Mesenchymal stem cell (in vitro differentiated cells and primary cell): ENCODE measurements around the gene GAGE10.

Experiments
- DNase-seq: peaks from one replicate; pipeline ENCODE4 v3.0.0-alpha.2; 2013
- H2AFZ ChIP-seq: one replicate; pipeline ENCODE4 v1.6.1; 2013; ENCODE audit warnings: low read depth, mild to moderate bottlenecking, control low read depth, inconsistent platforms, low read length, moderate library complexity
- H2AK5ac ChIP-seq: 2 replicates; pipeline ENCODE4 v1.6.1; 2013; ENCODE audit warnings: low read length, moderate library complexity, mild to moderate bottlenecking, inconsistent platforms; ENCODE audit not compliant: severe bottlenecking
- H2BK120ac ChIP-seq: one replicate; pipeline ENCODE4 v1.6.1; 2013; ENCODE audit warnings: low read depth, mild to moderate bottlenecking, inconsistent platforms, low read length, moderate library complexity
- H2BK12ac ChIP-seq, 2 experiments: one replicate each; pipeline ENCODE4 v1.6.1; 2013; ENCODE audit warnings: inconsistent platforms in 2 of 2, low read length in 2 of 2, mild to moderate bottlenecking in 2 of 2, moderate library complexity in 2 of 2, control low read depth in 1 of 2
- H2BK15ac ChIP-seq: one replicate; pipeline ENCODE4 v1.6.1; 2013; ENCODE audit warnings: mild to moderate bottlenecking, low read depth, inconsistent platforms; ENCODE audit not compliant: poor library complexity, severe bottlenecking
- H2BK5ac ChIP-seq: 2 replicates; pipeline ENCODE4 v1.6.1; 2013; ENCODE audit warnings: low read depth, mild to moderate bottlenecking, low read length, control low read depth, inconsistent platforms; ENCODE audit not compliant: poor library complexity, severe bottlenecking
- H3K14ac ChIP-seq, 2 experiments: one replicate each; pipeline ENCODE4 v1.6.1; 2013; ENCODE audit warnings: inconsistent platforms in 2 of 2, low read length in 2 of 2, control low read depth in 1 of 2, mild to moderate bottlenecking in 1 of 2, moderate library complexity in 1 of 2
- H3K18ac ChIP-seq, 2 experiments: one replicate each; pipeline ENCODE4 v1.6.1; 2013; ENCODE audit warnings: inconsistent platforms in 2 of 2, low read length in 2 of 2, control low read depth in 1 of 2, low read depth in 1 of 2, mild to moderate bottlenecking in 1 of 2
- H3K23ac ChIP-seq, 2 experiments: one replicate each; pipeline ENCODE4 v1.6.1; 2013; ENCODE audit warnings: inconsistent platforms in 2 of 2, low read length in 2 of 2, mild to moderate bottlenecking in 2 of 2, moderate library complexity in 2 of 2, control low read depth in 1 of 2
- H3K27ac ChIP-seq: 2 replicates; pipeline ENCODE4 v1.5.1; 2013; ENCODE audit warnings: mild to moderate bottlenecking, moderate library complexity, low read length, control low read depth, inconsistent platforms; ENCODE audit not compliant: poor library complexity, severe bottlenecking
- H3K27me3 ChIP-seq, 2 experiments: 2 replicates each; pipeline versions ENCODE4 v1.6.1 to v1.7.0; 2013; ENCODE audit warnings: low read length in 2 of 2, mild to moderate bottlenecking in 2 of 2, moderate library complexity in 2 of 2, control low read depth in 1 of 2, inconsistent platforms in 1 of 2; ENCODE audit not compliant: control insufficient read depth in 1 of 2, insufficient read depth in 1 of 2
- H3K36me3 ChIP-seq, 2 experiments: 2 replicates each; pipeline versions ENCODE4 v1.6.1 to v1.7.0; 2013; ENCODE audit warnings: low read length in 2 of 2, control low read depth in 1 of 2, inconsistent platforms in 1 of 2, low read depth in 1 of 2, mild to moderate bottlenecking in 1 of 2; ENCODE audit not compliant: insufficient read depth in 2 of 2, control insufficient read depth in 1 of 2
- H3K4ac ChIP-seq, 2 experiments: one replicate each; pipeline ENCODE4 v1.6.1; 2013; ENCODE audit warnings: inconsistent platforms in 2 of 2, low read length in 2 of 2, mild to moderate bottlenecking in 2 of 2, moderate library complexity in 2 of 2, control low read depth in 1 of 2, low read depth in 1 of 2
- H3K4me1 ChIP-seq: 2 replicates; pipeline ENCODE4 v1.6.1; 2013; ENCODE audit warnings: low read depth, low read length, control low read depth; ENCODE audit not compliant: control insufficient read depth, insufficient read depth
- H3K4me2 ChIP-seq: 2 replicates; pipeline ENCODE4 v1.6.1; 2013; ENCODE audit warnings: low read length, mild to moderate bottlenecking, inconsistent platforms; ENCODE audit not compliant: poor library complexity, severe bottlenecking
- H3K4me3 ChIP-seq, 2 experiments: 2 replicates each; pipeline versions ENCODE4 v1.5.1 to v1.7.0; 2013; ENCODE audit warnings: low read length in 2 of 2, mild to moderate bottlenecking in 2 of 2, control low read depth in 1 of 2, low read depth in 1 of 2; ENCODE audit not compliant: insufficient read depth in 1 of 2
- H3K79me1 ChIP-seq: replicated peaks from 2 replicates; pipeline ENCODE4 v1.6.1; 2013; ENCODE audit warnings: mild to moderate bottlenecking, control low read depth, low read length, inconsistent platforms; ENCODE audit not compliant: poor library complexity, severe bottlenecking
- H3K9ac ChIP-seq: 2 replicates; pipeline ENCODE4 v1.7.0; 2013; ENCODE audit warnings: mild to moderate bottlenecking, low read length, moderate library complexity
- H3K9me3 ChIP-seq: 2 replicates; pipeline ENCODE4 v1.7.0; 2013; ENCODE audit warnings: mild to moderate bottlenecking, low read length; ENCODE audit not compliant: control insufficient read depth
- H4K8ac ChIP-seq: one replicate; pipeline ENCODE4 v1.6.1; 2013; ENCODE audit warnings: inconsistent platforms, mild to moderate bottlenecking, low read length, moderate library complexity
- H4K91ac ChIP-seq: one replicate; pipeline ENCODE4 v1.6.1; 2013; ENCODE audit warnings: mild to moderate bottlenecking, low read length, inconsistent platforms
- WGBS: methylation state at CpG from one replicate; pipeline ENCODE4 v1.1.7; 2013; ENCODE audit warnings: mixed read lengths; 5-methylcytosine and 5-hydroxymethylcytosine counted together

Gene GAGE10

DNA sequence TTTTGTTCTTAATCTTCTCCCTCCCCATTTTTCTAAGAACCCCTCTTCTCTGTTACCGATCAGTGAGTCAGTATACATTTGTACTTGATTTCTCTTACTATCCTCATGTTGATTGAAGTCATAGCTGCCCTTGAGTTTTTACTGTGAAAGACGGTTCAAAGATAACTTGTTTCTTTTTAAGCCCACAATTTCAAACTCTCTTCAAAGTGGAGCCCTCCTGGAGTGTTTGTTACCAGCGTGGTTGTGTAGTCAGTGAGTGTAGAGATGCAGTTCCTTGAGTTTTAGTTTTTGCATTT, 26.0 kb upstream of the GAGE10 start:
- Histone ChIP-seq H2BK120ac (no peak overlapping the region), H2BK5ac (no peak overlapping the region), H2BK12ac (no peak overlapping the region), H3K4me2 (no peak overlapping the region), H3K9ac (no peak overlapping the region), H3K4ac (no peak overlapping the region), H3K14ac (no peak overlapping the region), H3K36me3 (peaks cover 0 to 7% of the 10 kb centered on the region in 2 experiments), H3K79me1 (peaks cover 15% of the 10 kb centered on the region), H3K9me3 (no peaks in the 10 kb centered on the region), H4K91ac (no peak overlapping the region), H3K27me3 (peaks cover 0 to 2% of the 10 kb centered on the region in 2 experiments), H3K23ac (no peak overlapping the region), H3K4me3 (no peak overlapping the region), H3K27ac (no peak overlapping the region), H3K4me1 (peaks cover 7% of the 10 kb centered on the region), H2BK15ac (no peak overlapping the region), H2AK5ac (no peak overlapping the region), H2AFZ (no peak overlapping the region), H4K8ac (no peak overlapping the region), H3K18ac (no peak overlapping the region)
- 100% methylated on average over 1 of the region's 3 CpGs for WGBS
- DNase-seq, result no peak

DNA sequence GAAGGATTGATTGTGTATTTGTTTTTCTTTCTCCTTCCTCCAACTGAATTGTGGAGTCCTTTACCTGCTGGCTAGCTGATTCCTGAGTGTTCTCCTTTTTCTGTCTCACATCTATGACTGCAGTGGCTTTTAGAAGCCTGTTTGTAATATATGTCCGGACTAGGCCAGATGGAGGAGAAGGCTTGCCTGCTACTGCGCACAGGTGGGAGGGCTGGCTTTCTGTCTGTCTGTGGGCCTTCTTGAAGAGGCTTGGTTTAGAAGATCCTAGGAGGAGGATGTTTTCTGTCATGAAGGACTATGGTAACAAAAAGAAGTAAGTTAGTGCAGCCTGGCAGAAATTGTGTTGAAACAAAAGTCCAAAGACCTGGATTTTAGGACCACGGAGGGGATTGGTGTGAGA, 25.4 kb upstream of the GAGE10 start:
- H3K14ac ChIP-seq, result no peak overlapping the region
- H4K8ac ChIP-seq, result no peak overlapping the region
- no peak overlapping the region for H2AFZ ChIP-seq
- H3K9ac ChIP-seq, result no peak overlapping the region
- H2BK5ac ChIP-seq, result no peak overlapping the region
- H3K27ac ChIP-seq, result no peak overlapping the region
- no peak overlapping the region for H2BK15ac ChIP-seq
- H3K27me3 ChIP-seq, result peaks cover 0 to 7% of the 10 kb centered on the region in 2 experiments
- no peak overlapping the region for H3K4me2 ChIP-seq
- H3K4me1 ChIP-seq, result peaks cover 6% of the 10 kb centered on the region
- H3K36me3 ChIP-seq, result peaks cover 0 to 6% of the 10 kb centered on the region in 2 experiments
- WGBS, result 97% methylated on average over 3 of the region's 3 CpGs
- no peak overlapping the region for H4K91ac ChIP-seq
- H2AK5ac ChIP-seq, result no peak overlapping the region
- H3K79me1 ChIP-seq, result peaks cover 15% of the 10 kb centered on the region
- no peak overlapping the region for H3K4ac ChIP-seq
- no peaks in the 10 kb centered on the region for H3K9me3 ChIP-seq
- no peak overlapping the region for H2BK12ac ChIP-seq
- H2BK120ac ChIP-seq, result no peak overlapping the region
- no peak overlapping the region for H3K18ac ChIP-seq
- no peak overlapping the region for H3K23ac ChIP-seq
- no peak overlapping the region for H3K4me3 ChIP-seq
- no peak for DNase-seq

DNA sequence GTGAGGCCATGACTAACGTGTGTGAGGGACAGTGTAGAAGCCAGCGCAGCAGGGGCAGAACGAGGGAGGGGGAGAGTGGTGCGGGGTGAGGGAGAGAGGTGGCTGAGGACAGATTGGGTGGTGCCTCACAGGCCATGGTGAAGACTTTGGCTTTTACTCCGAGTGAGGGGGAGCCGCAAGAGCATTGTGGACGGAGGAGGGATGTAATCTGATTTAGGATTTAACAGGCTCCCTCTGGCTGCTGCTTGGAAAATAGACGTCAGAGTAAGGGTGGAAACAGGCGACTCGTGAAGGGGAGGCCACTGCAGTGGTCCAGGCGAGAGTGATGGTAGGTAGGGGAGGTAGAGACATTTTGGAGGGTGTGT, 20.8 kb upstream of the GAGE10 start:
- Histone ChIP-seq H3K9ac (peak overlapping the region; percentile 38), H2AFZ (no peak overlapping the region)

DNA sequence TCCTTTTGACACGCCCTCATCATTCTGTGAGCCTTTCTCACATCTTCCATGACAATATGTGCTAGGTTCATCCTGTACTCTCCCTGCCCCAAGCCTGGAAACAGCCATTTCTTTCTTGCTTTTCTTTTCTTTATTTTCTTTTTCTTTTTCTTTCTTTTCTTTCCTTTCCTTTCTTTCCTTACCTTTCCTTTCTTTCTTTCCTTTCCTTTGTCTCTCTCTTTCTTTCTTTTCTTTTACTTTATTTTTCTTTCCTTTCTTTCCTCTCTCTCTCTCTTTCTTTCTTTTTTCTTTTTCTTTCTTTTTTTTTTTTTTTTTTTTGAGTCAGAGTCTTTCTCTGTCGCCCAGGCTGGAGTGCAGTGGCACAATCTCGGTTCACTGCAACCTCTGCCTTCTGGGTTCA, 19.2 kb upstream of the GAGE10 start:
- no peak for DNase-seq
- no peak overlapping the region for H2BK5ac ChIP-seq
- peaks cover 0 to 26% of the 10 kb centered on the region in 2 experiments for H3K27me3 ChIP-seq
- H3K23ac ChIP-seq, result no peak overlapping the region
- no peak overlapping the region for H2AFZ ChIP-seq
- H3K18ac ChIP-seq, result no peak overlapping the region
- H2BK120ac ChIP-seq, result no peak overlapping the region
- no peak overlapping the region for H2AK5ac ChIP-seq
- H3K4me2 ChIP-seq, result no peak overlapping the region
- no peak overlapping the region for H3K27ac ChIP-seq
- no peak overlapping the region for H3K9ac ChIP-seq
- H4K91ac ChIP-seq, result no peak overlapping the region
- H4K8ac ChIP-seq, result no peak overlapping the region
- no peak overlapping the region for H3K4ac ChIP-seq
- WGBS, result 96% methylated on average over 3 of the region's 3 CpGs
- no peaks in the 10 kb centered on the region for H3K9me3 ChIP-seq
- no peak overlapping the region for H3K14ac ChIP-seq
- H2BK12ac ChIP-seq, result no peak overlapping the region
- H3K36me3 ChIP-seq, result peaks cover 3 to 11% of the 10 kb centered on the region in 2 experiments
- no peak overlapping the region for H2BK15ac ChIP-seq
- peaks cover 1% of the 10 kb centered on the region for H3K4me1 ChIP-seq
- H3K79me1 ChIP-seq, result peaks cover 2% of the 10 kb centered on the region
- H3K4me3 ChIP-seq, result no peak overlapping the region

More for the DNA sequence above, 20.8 kb upstream of the GAGE10 start:
- Histone ChIP-seq H3K4me2 (no peak overlapping the region), H3K27ac (no peak overlapping the region), H3K79me1 (peaks cover 5% of the 10 kb centered on the region), H3K4ac (no peak overlapping the region), H2BK120ac (no peak overlapping the region), H2BK12ac (no peak overlapping the region), H3K23ac (no peak overlapping the region), H3K4me3 (no peak overlapping the region), H4K8ac (peak overlapping the region; percentile 35), H2BK5ac (no peak overlapping the region), H2BK15ac (no peak overlapping the region), H3K4me1 (peaks cover 3% of the 10 kb centered on the region), H2AK5ac (no peak overlapping the region), H3K14ac (no peak overlapping the region), H3K18ac (no peak overlapping the region), H4K91ac (no peak overlapping the region), H3K36me3 (peaks cover 3 to 11% of the 10 kb centered on the region in 2 experiments), H3K27me3 (peaks cover 0 to 21% of the 10 kb centered on the region in 2 experiments), H3K9me3 (no peaks in the 10 kb centered on the region)
- WGBS, result 20% methylated on average over 10 of the region's 11 CpGs
- peak; percentile 20 for DNase-seq
